ENCODE measurements around the gene MEX3A. TPM values are rescaled to one million over a fixed set of nuclear protein-coding genes. Genes with fewer than 3 reads are reported as not detected.
A peak's percentile ranks its signal among the peaks of the same experiment; 100 is the strongest.

MEX3A gene
- total RNA-seq, 2 experiments from 2014 or later = 5.3 TPM

DNA sequence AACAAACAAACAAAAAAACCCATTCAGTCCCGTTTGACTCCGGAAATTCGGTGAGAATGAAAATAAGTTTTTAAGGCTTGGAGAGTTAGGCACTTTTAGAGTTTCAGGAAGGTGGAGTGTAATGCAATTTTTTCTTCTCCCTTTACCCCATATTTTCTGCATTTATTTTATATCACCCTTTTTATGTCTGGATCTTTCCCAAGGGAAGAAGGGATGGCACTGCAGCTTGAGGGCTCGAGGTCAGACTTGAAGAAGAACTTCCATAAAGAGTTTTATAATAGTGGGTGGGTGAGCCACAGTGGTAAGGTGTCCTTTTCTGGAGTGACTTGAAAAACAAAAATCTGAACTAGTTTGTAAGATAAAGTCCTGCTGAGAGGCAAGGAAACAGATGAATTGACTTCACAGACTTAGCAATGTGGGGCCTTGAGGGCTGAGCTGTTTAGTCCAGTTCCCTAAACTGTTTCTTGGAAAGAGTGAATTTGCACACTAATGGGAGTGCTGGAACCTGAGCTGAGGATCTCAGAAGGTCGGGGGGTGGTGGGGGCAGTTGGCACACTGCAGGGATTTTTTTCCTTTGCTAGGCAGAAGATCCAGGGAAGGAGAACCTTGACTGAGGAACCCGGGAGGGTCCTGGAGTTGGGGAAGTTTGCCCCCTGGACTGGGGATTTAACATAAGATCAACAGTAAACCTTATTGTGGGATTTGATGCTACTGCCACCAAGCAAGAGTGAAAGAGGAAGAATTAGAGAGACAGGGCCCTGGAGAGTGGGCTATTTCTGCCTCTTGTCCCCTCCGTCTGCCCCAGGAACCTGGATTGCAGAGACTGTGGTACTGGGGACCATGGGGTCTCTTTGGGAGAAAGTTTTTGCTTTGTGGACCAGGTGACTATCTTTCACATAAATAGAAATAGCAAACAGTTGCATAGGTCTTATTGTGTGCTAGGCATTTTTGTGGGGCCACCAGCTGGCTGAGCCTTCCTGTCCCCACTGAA, 1.8 kb upstream of the MEX3A start:
- Histone ChIP-seq H3K9me3 (ENCODE audit: low read length) (no peaks in the 10 kb centered on the region), H3K36me3 (ENCODE audit: insufficient read depth, low read length) (no peaks in the 10 kb centered on the region), H3K4me1 (ENCODE audit: insufficient read depth, low read length, poor library complexity, severe bottlenecking) (peaks cover 26% of the 10 kb centered on the region), H2AFZ (ENCODE audit: low read length) (no peak overlapping the region), H3K4me3 (ENCODE audit: low read depth, low read length, poor library complexity, severe bottlenecking) (no peak overlapping the region), H3K27ac (ENCODE audit: low read depth, low read length, poor library complexity, severe bottlenecking) (no peak overlapping the region), H3K79me2 (ENCODE audit: insufficient read depth, low read depth, low read length) (no peaks in the 10 kb centered on the region), H3K9me2 (ENCODE audit: insufficient read depth, low read length) (no peaks in the 10 kb centered on the region), H3K4me2 (ENCODE audit: low read length) (0 out of 2 replicates have a peak overlapping the region, but pooled peaks have one; percentile 6), H4K20me1 (ENCODE audit: insufficient read depth, low read length) (no peaks in the 10 kb centered on the region)
- BruUV-seq (replicated peaks) = no TSS peak
- CTCF ChIA-PET (ENCODE audit: unreplicated experiment) = no interaction called here
- intact Hi-C loops (cut with micrococcal nuclease; ENCODE audit: unreplicated experiment) = no loop called here
- POLR2A ChIA-PET = interaction anchor here (0.6 kb wide), 1 partner anchor 982 kb away, joined by 3 read pairs; no protein-coding TSS in a partner anchor
- TF ChIP-seq, protein P1, sequence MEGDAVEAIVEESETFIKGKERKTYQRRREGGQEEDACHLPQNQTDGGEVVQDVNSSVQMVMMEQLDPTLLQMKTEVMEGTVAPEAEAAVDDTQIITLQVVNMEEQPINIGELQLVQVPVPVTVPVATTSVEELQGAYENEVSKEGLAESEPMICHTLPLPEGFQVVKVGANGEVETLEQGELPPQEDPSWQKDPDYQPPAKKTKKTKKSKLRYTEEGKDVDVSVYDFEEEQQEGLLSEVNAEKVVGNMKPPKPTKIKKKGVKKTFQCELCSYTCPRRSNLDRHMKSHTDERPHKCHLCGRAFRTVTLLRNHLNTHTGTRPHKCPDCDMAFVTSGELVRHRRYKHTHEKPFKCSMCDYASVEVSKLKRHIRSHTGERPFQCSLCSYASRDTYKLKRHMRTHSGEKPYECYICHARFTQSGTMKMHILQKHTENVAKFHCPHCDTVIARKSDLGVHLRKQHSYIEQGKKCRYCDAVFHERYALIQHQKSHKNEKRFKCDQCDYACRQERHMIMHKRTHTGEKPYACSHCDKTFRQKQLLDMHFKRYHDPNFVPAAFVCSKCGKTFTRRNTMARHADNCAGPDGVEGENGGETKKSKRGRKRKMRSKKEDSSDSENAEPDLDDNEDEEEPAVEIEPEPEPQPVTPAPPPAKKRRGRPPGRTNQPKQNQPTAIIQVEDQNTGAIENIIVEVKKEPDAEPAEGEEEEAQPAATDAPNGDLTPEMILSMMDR (conservative IDR thresholded peaks at IDR 0.05; ENCODE audit: low read length) = no peak
- TF ChIP-seq EZH2phosphoT487 (IDR thresholded peaks at IDR 0.05; ENCODE audit: borderline replicate concordance, low read depth, low read length) = no peak
- no peak for DNase-seq (ENCODE audit: low spot score)

DNA sequence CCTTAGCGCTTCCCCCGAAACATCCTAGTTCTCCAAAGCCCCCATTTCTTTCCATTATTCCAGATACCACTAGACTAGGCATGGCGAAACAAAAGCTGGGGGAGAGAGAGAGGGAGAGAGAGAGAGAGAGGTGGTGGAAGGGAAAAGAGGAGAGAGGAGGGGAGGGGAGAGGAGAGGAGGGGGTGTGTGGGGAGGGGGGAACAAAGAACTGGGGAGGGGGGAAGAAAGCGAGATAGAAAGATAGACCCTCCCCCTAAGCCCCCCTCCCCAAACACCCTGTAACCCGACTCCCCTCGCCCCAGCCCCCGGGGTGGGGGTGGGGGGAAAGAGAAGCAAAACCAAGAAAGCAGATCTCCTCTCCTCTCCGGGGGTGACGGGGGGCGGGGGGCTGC, 352 bp downstream of the MEX3A start:
- no TSS peak for BruUV-seq (replicated peaks)
- no peak for TF ChIP-seq EZH2phosphoT487 (IDR thresholded peaks at IDR 0.05; ENCODE audit: borderline replicate concordance, low read depth, low read length)
- TF ChIP-seq, protein P1 (conservative IDR thresholded peaks at IDR 0.05; ENCODE audit: low read length) = no peak
- DNase-seq (ENCODE audit: low spot score) = no peak
- H3K9me3 ChIP-seq (ENCODE audit: low read length) = no peaks in the 10 kb centered on the region
- H3K9me2 ChIP-seq (ENCODE audit: insufficient read depth, low read length) = no peaks in the 10 kb centered on the region
- H4K20me1 ChIP-seq (ENCODE audit: insufficient read depth, low read length) = no peaks in the 10 kb centered on the region
- H3K4me3 ChIP-seq (ENCODE audit: low read depth, low read length, poor library complexity, severe bottlenecking) = peak overlapping the region; percentile 94
- H2AFZ ChIP-seq (ENCODE audit: low read length) = peak overlapping the region; percentile 94; the same call in 1 of the 2 replicates
- peak overlapping the region; percentile 98 for H3K4me2 ChIP-seq (ENCODE audit: low read length)
- no peaks in the 10 kb centered on the region for H3K36me3 ChIP-seq (ENCODE audit: insufficient read depth, low read length)
- ChIA-PET CTCF (ENCODE audit: unreplicated experiment) (no interaction called here), POLR2A (interaction anchor here (0.5 to 1.3 kb wide), 2 partner anchors 72 to 436 kb away, joined by 3 to 4 read pairs; no protein-coding TSS in a partner anchor)
- no peaks in the 10 kb centered on the region for H3K79me2 ChIP-seq (ENCODE audit: insufficient read depth, low read depth, low read length)
- peaks cover 28% of the 10 kb centered on the region for H3K4me1 ChIP-seq (ENCODE audit: insufficient read depth, low read length, poor library complexity, severe bottlenecking)
- intact Hi-C loops (cut with micrococcal nuclease; ENCODE audit: unreplicated experiment) = no loop called here
- H3K27ac ChIP-seq (ENCODE audit: low read depth, low read length, poor library complexity, severe bottlenecking) = no peak overlapping the region

Data from OCI-LY7 (cell line).